Mucosa of descending colon (tissue), 3 donors: Measurements from ENCODE around the gene GRAMD4. TPM values are rescaled to one million over a fixed set of nuclear protein-coding genes. Genes with fewer than 3 reads are reported as not detected.

Experiments
- ATAC-seq: fragments of 200-7000 bp; cut with Tn5 transposase; one replicate; pipeline ENCODE4 v1.9.1; 2020; ENCODE audit warnings: mild to moderate bottlenecking, moderate library complexity
- DNase-seq, 3 donors: peaks; one replicate each; pipeline ENCODE4 v3.0.0-alpha.2; 2020
- H3K36me3 ChIP-seq: fragments of 200-600 bp; one replicate; pipeline ENCODE4 v1.8.0; 2021; ENCODE audit warnings: low read depth, mild to moderate bottlenecking
- H3K4me1 ChIP-seq: fragments of 200-600 bp; one replicate; pipeline ENCODE4 v1.8.0; 2021; ENCODE audit warnings: low read depth, mild to moderate bottlenecking
- H3K4me3 ChIP-seq: fragments of 200-600 bp; one replicate; pipeline ENCODE4 v1.8.0; 2021; ENCODE audit warnings: mild to moderate bottlenecking
- H3K9me3 ChIP-seq: fragments of 200-600 bp; one replicate; pipeline ENCODE4 v1.8.0; 2021; ENCODE audit warnings: mild to moderate bottlenecking
- intact Hi-C, 2 donors: fragments of 100-400 bp; cut with DNase I in 1 of 2; cut with micrococcal nuclease in 1 of 2; formaldehyde crosslinking; loops; one replicate each; pipeline versions ENCODE4 v1.11.0 to v1.11.1; 2022; cut with DNase I, micrococcal nuclease
- total RNA-seq, 3 donors: library from RNA; stranded (reverse); fragmentation: NEBNext Ultra II Directional in 2 of 3; extraction: Animal tissue kit (Norgen Biotek cat#: 25700) in 2 of 3; gene quantifications; one replicate each; pipeline versions ENCODE4 v1.2.1 to v1.2.4, GENCODE V29; 2021 to 2023
- TF ChIP-seq, protein P1 (sequence below): fragments of 200-600 bp; IDR thresholded peaks from one replicate; pipeline ENCODE4 v1.8.0; 2022; ENCODE audit warnings: antibody characterized with exemption, mild to moderate bottlenecking
- donor health status: DM: no; HTN: no; CAD: no; lungs with moderate emphysema.
- donor health status: DM: no; HTN: no; CAD: no.
- donor health status: DM: no; HTN: yes; CAD: no.

The GRAMD4 gene
- total RNA-seq, 3 donors from 2014 or later = 114 to 203 (median 197) TPM

DNA sequence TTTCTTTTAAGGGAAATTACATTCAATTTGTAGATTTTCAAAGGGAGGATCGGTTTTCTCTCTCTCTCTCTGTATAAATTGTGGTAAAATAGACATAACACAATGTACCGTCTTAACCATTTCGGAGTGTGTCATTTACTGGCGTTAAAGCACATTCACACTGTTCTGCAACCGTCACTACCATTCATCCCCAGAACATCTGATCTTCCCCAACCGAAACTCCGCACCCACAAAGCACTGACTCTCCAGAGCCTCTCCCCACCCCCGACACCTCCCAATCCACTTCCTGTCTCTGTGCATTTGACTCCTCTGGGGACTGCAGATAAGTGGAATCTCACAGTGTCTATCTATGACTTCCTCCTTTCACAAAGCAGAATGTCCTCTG lies 15.9 kb upstream of the GRAMD4 start:
- Histone ChIP-seq H3K9me3 (no peaks in the 10 kb centered on the region), H3K36me3 (no peaks in the 10 kb centered on the region), H3K4me3 (no peak overlapping the region), H3K4me1 (peaks cover 11% of the 10 kb centered on the region)
- DNase-seq (peak in 1 of 3 donors; percentile 56), ATAC-seq (peak; percentile 23)
- intact Hi-C loops = no loop called here
- TF ChIP-seq, protein P1, sequence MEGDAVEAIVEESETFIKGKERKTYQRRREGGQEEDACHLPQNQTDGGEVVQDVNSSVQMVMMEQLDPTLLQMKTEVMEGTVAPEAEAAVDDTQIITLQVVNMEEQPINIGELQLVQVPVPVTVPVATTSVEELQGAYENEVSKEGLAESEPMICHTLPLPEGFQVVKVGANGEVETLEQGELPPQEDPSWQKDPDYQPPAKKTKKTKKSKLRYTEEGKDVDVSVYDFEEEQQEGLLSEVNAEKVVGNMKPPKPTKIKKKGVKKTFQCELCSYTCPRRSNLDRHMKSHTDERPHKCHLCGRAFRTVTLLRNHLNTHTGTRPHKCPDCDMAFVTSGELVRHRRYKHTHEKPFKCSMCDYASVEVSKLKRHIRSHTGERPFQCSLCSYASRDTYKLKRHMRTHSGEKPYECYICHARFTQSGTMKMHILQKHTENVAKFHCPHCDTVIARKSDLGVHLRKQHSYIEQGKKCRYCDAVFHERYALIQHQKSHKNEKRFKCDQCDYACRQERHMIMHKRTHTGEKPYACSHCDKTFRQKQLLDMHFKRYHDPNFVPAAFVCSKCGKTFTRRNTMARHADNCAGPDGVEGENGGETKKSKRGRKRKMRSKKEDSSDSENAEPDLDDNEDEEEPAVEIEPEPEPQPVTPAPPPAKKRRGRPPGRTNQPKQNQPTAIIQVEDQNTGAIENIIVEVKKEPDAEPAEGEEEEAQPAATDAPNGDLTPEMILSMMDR = no peak

DNA sequence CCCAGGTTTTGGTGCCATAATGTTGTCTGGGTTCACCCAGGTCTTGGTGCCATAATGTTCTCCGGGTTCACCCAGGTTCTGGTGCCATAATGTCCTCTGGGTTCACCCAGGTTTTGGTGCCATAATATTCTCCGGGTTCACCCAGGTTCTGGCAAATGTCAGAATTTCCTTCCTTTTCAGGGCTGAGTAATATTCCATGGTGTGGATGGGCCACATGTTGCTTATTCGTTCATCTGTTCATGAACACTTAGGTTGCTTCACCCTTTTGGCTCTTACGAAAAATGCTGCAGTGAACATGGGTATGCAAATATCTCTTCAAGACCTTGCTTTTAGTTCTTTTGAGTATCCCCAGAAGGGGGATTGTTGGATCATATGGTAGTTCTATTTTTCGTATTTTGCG lies 15.1 kb upstream of the GRAMD4 start:
- no peak overlapping the region for H3K4me3 ChIP-seq
- H3K9me3 ChIP-seq = no peaks in the 10 kb centered on the region
- peaks cover 19% of the 10 kb centered on the region for H3K4me1 ChIP-seq
- DNase-seq (no peak), ATAC-seq (no peak)
- TF ChIP-seq, protein P1 = no peak
- no peaks in the 10 kb centered on the region for H3K36me3 ChIP-seq
- intact Hi-C loops = no loop called here

DNA sequence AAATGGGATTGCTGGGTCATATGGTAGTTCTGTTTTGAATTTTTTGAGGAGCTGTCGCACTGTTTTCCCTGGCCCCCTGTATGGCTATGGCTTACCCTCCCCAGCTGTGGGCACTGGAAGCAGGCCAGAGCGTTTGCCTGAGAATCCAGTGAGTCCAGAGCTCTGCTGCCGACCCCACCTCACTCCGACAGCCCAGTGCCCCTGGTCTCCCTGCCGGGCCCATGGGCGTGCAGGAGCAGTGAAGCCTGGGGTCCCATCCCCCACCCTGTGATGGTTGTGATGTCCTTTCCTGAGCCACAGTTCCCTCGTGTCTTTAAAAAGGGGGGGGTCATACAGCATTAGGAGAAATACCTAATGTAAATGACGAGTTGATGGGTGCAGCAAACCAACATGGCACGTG lies 13.3 kb upstream of the GRAMD4 start:
- intact Hi-C loops = no loop called here
- TF ChIP-seq, protein P1 = no peak
- H3K4me3 ChIP-seq = no peak overlapping the region
- H3K36me3 ChIP-seq = no peaks in the 10 kb centered on the region
- H3K4me1 ChIP-seq = peaks cover 25% of the 10 kb centered on the region
- DNase-seq = no peak
- no peak for ATAC-seq
- no peaks in the 10 kb centered on the region for H3K9me3 ChIP-seq

DNA sequence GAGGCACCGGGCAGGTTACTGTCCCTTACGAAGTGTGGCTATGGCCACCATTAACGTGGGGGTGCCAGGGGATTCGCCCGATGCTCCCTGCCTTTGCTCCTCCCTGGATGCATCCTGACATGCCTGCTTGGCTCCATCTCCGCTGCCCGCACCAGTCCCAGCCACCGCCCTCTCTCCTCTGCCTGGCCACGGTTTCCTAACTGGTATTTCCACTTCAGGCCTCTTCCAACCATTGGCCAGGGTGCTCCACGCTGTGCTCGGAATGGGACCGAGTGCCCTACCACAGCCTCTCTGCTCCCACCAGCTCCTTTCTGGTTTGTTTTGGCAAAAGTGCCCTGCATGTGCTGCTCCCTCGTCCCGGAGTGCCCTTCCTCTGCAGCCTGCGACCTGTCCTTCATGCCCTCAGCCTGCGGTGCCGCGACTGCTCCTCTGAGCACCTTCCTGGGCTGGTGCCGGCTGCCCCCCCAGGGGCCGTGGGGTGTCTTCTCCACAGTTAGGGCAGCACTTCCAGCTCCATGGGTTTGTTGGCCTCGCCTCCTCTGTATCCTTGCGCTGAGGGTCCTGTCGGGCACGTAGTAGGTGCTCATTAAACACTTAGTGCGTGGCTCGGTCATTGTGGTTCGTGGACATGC lies 12.6 kb upstream of the GRAMD4 start:
- no peaks in the 10 kb centered on the region for H3K36me3 ChIP-seq
- intact Hi-C loops = no loop called here
- DNase-seq (peak in 2 of 3 donors; percentile 41 to 45), ATAC-seq (no peak)
- no peak overlapping the region for H3K4me3 ChIP-seq
- H3K9me3 ChIP-seq = no peaks in the 10 kb centered on the region
- peaks cover 32% of the 10 kb centered on the region for H3K4me1 ChIP-seq
- TF ChIP-seq, protein P1 = no peak

DNA sequence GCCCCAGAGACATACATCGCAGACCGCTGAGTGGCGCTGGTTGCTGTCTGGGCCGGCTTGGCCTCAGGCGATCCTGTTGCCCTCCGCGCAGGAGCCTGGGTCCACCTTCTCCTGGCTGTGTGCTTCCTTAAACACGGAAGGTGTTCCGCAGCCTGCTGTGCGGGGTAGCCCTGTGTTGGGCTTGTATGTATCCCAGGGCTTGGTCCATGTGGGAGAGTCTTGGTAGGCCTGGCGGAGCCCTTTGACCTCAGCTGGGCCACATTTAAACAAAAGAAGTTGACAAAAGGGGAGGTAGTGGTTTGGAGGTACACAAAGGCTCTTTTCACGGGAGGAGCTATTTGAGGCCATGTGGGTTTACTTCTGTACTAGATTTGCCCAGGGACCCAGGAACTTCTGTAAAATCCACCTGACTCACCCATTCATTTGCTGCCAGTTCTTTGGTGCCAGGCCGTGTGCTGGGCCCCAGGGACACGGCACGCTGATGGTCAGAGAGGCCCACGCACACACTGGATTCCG lies 11.0 kb upstream of the GRAMD4 start:
- DNase-seq (peak; percentile 72 to 86 (median 77)), ATAC-seq (peak; percentile 78)
- Histone ChIP-seq H3K4me1 (peaks cover 46% of the 10 kb centered on the region), H3K36me3 (no peaks in the 10 kb centered on the region), H3K4me3 (no peak overlapping the region), H3K9me3 (no peaks in the 10 kb centered on the region)
- TF ChIP-seq, protein P1 = no peak
- intact Hi-C loops = no loop called here
